SK-N-MC (cell line): ENCODE measurements around the gene FARS2.

Experiments used
- EZH2 ChIP-seq: fragments of 200-600 bp; sonication (generic); IDR thresholded peaks from one replicate; pipeline ENCODE4 v1.6.1; 2017; ENCODE audit warnings: antibody characterized with exemption
- POLR2AphosphoS5 ChIP-seq: IDR thresholded peaks from 2 replicates; pipeline ENCODE4 v1.6.1; 2012; ENCODE audit warnings: mild to moderate bottlenecking, low read depth, low read length, borderline replicate concordance

- TF ChIP-seq EZH2: no peak
- no peak for TF ChIP-seq POLR2AphosphoS5
Observed at GRCh38 chr6:5250451-5250850, 10.9 kb upstream of the FARS2 start.
